ENCODE data around the gene DNM3. TPM values are rescaled to one million over a fixed set of nuclear protein-coding genes. Genes with fewer than 3 reads are reported as not detected.

The DNM3 gene
- total and polyA plus RNA-seq, 2 of the 8 experiments (the other 6 are each of a cell fraction or from before 2014, with no cell fraction given) = 2.0 to 8.5 TPM

GRCh38 chr1:171917331-171917730, 76.0 kb downstream of the DNM3 start:
- Histone ChIP-seq H3K9ac (replicated peaks in 1 of 4; ENCODE audit: extremely low read depth in 1 of 4, low read depth in 3 of 4, low read length in 3 of 4) (no peak overlapping the region), H3K14ac (ENCODE audit: insufficient read length) (no peak overlapping the region), H2AK5ac (ENCODE audit: low read depth, low read length) (no peak overlapping the region), H2BK20ac (ENCODE audit: low read length) (no peak overlapping the region), H3K27me3 (replicated peaks in 1 of 4; ENCODE audit: control insufficient read depth in 3 of 4, extremely low read depth in 1 of 4, insufficient read depth in 3 of 4, low read length in 3 of 4) (no peaks in the 10 kb centered on the region), H3K79me2 (ENCODE audit: control insufficient read depth in 1 of 2, insufficient read depth in 2 of 2, low read length in 2 of 2) (no peaks in the 10 kb centered on the region), H3K4me3 (ENCODE audit: extremely low read depth in 1 of 4, insufficient read depth in 2 of 4, low read depth in 3 of 4, low read length in 4 of 4) (no peak overlapping the region), H2BK120ac (replicated peaks; ENCODE audit: low read depth, low read length) (no peak overlapping the region), H3K23ac (ENCODE audit: insufficient read length) (no peak overlapping the region), H3K4me1 (replicated peaks in 1 of 4; ENCODE audit: control insufficient read depth in 3 of 4, insufficient read depth in 4 of 4, low read length in 3 of 4) (no peaks in the 10 kb centered on the region), H3K79me1 (ENCODE audit: low read depth, low read length) (no peaks in the 10 kb centered on the region), H4K5ac (ENCODE audit: insufficient read length, low read depth, low read length) (no peak overlapping the region), H2AFZ (ENCODE audit: low read length) (no peak overlapping the region), H2BK5ac (ENCODE audit: low read depth, low read length) (no peak overlapping the region), H4K20me1 (replicated peaks in 1 of 2; ENCODE audit: control insufficient read depth in 1 of 2, insufficient read depth in 2 of 2, low read length in 2 of 2) (no peaks in the 10 kb centered on the region), H4K91ac (replicated peaks; ENCODE audit: insufficient read length, low read length) (no peak overlapping the region), H3K36me3 (ENCODE audit: control insufficient read depth in 2 of 4, insufficient read depth in 4 of 4, low read length in 3 of 4) (no peaks in the 10 kb centered on the region), H3K18ac (ENCODE audit: extremely low read depth, low read length) (no peak overlapping the region), H4K8ac (ENCODE audit: extremely low read depth, insufficient read depth, low read length) (no peak overlapping the region), H3K4ac (replicated peaks; ENCODE audit: insufficient read length, low read depth, low read length) (no peak overlapping the region), H3K56ac (replicated peaks; ENCODE audit: insufficient read length, low read depth, low read length) (no peak overlapping the region), H2BK15ac (ENCODE audit: low read length) (no peak overlapping the region), H3K9me3 (ENCODE audit: insufficient read depth in 2 of 2, low read depth in 1 of 2, low read length in 1 of 2) (no peaks in the 10 kb centered on the region), H3K23me2 (ENCODE audit: low read depth, low read length) (no peaks in the 10 kb centered on the region), H3K27ac (ENCODE audit: low read depth, low read length) (no peak overlapping the region), H2BK12ac (ENCODE audit: low read depth, low read length) (no peak overlapping the region), H3K4me2 (ENCODE audit: insufficient read depth in 1 of 2, low read depth in 2 of 2, low read length in 2 of 2) (no peak overlapping the region)
- ChIA-PET POLR2A (ENCODE audit: partially characterized antibody) (no interaction called here), CTCF (ENCODE audit: partially characterized antibody) (interaction anchor here (0.7 to 3.3 kb wide), 4 partner anchors 12 to 115 kb away, joined by 3 to 15 read pairs (median 4); no protein-coding TSS in a partner anchor)
- WGBS, 2 experiments (ENCODE audit: extremely low coverage in 1 of 2, insufficient coverage in 1 of 2, insufficient read length in 1 of 2, insufficient replicate concordance in 2 of 2, low coverage in 1 of 2, low lambda C conversion rate in 2 of 2, missing lambda C conversion rate in 1 of 2) = 93% methylated on average over 1 of the region's 1 CpG; no CpG with 5 or more reads in 1 of the 2 experiments
- FAIRE-seq (no peak), DNase-seq (ENCODE audit: low read depth in 1 of 2, low spot score in 2 of 2) (no peak)
- TF ChIP-seq SAP30 (IDR thresholded peaks at IDR 0.05; ENCODE audit: insufficient read depth, insufficient replicate concordance, low read length) (no peak), GABPA (IDR thresholded peaks at IDR 0.05; ENCODE audit: borderline replicate concordance, insufficient read depth, low read length) (no peak), EZH2 (IDR thresholded peaks at IDR 0.05; ENCODE audit: low read depth, low read length, severe bottlenecking) (no peak), RBBP5 (IDR thresholded peaks at IDR 0.05; ENCODE audit: borderline replicate concordance, low read depth, low read length) (no peak), KDM4A (IDR thresholded peaks at IDR 0.05; ENCODE audit: low read depth, low read length, severe bottlenecking) (no peak)

Measured in H1 (cell line).